Neural progenitor cell (in vitro differentiated cells): ENCODE results near the gene PTPRH. TPM values are rescaled to one million over a fixed set of nuclear protein-coding genes. Genes with fewer than 3 reads are reported as not detected.
A peak's percentile ranks its signal among the peaks of the same experiment; 100 is the strongest.
"Not testable (repeated sequence)": the region's sequence is repeated elsewhere in the genome, so short reads cannot be mapped to it uniquely, and the experiment has no call there.

Experiments
- DNase-seq: peaks from one replicate; pipeline ENCODE4 v3.0.0-alpha.2; 2016; ENCODE audit warnings: low spot score
- H2AFZ ChIP-seq: fragments of 200-600 bp; sonication (generic); replicated peaks from 2 replicates; pipeline ENCODE4 v1.6.1; 2016; ENCODE audit warnings: antibody characterized with exemption
- H3F3A ChIP-seq: fragments of 200-600 bp; sonication (generic); 2 replicates; pipeline ENCODE4 v1.6.1; 2016; ENCODE audit warnings: antibody characterized with exemption, low read depth
- H3K27ac ChIP-seq: fragments of 200-600 bp; sonication (generic); 2 replicates; pipeline ENCODE4 v1.5.1; 2016; ENCODE audit warnings: mild to moderate bottlenecking
- H3K27me3 ChIP-seq: fragments of 200-600 bp; sonication (generic); 2 replicates; pipeline ENCODE4 v1.6.1; 2016; ENCODE audit warnings: mild to moderate bottlenecking, moderate library complexity
- H3K36me3 ChIP-seq: fragments of 200-600 bp; sonication (generic); 2 replicates; pipeline ENCODE4 v1.5.1; 2016
- H3K4me1 ChIP-seq: fragments of 200-600 bp; sonication (generic); 2 replicates; pipeline ENCODE4 v1.6.1; 2016; ENCODE audit warnings: mixed run types
- H3K4me2 ChIP-seq: fragments of 200-600 bp; sonication (generic); 2 replicates; pipeline ENCODE4 v1.6.1; 2016
- H3K4me3 ChIP-seq: fragments of 200-600 bp; sonication (generic); 2 replicates; pipeline ENCODE4 v1.5.1; 2016
- H3K79me2 ChIP-seq: fragments of 200-600 bp; sonication (generic); 2 replicates; pipeline ENCODE4 v1.6.1; 2016; ENCODE audit warnings: low read depth
- H3K9ac ChIP-seq: fragments of 200-600 bp; sonication (generic); 2 replicates; pipeline ENCODE4 v1.6.1; 2016
- H3K9me3 ChIP-seq: fragments of 200-600 bp; sonication (generic); 2 replicates; pipeline ENCODE4 v1.5.1; 2016; ENCODE audit warnings: low read depth
- H4K20me1 ChIP-seq: fragments of 200-600 bp; sonication (generic); 2 replicates; pipeline ENCODE4 v1.6.1; 2016; ENCODE audit warnings: low read depth
- H3K27ac Mint-ChIP-seq: 3 replicates; pipeline ENCODE4 v1.8.0; 2021; ENCODE audit warnings: mixed read lengths
- H3K27me3 Mint-ChIP-seq: 2 replicates; pipeline ENCODE4 v1.8.0; 2022; ENCODE audit warnings: low read depth, mild to moderate bottlenecking, inconsistent platforms, moderate library complexity, mixed read lengths; ENCODE audit not compliant: insufficient read depth
- H3K36me3 Mint-ChIP-seq: 3 replicates; pipeline ENCODE4 v1.8.0; 2021; ENCODE audit warnings: mixed read lengths
- H3K4me1 Mint-ChIP-seq: 3 replicates; pipeline ENCODE4 v1.8.0; 2021; ENCODE audit warnings: mixed read lengths
- H3K4me3 Mint-ChIP-seq: 3 replicates; pipeline ENCODE4 v1.8.0; 2021; ENCODE audit warnings: mild to moderate bottlenecking, moderate library complexity, mixed read lengths
- H3K9me3 Mint-ChIP-seq: 3 replicates; pipeline ENCODE4 v1.8.0; 2020; ENCODE audit warnings: mixed read lengths
- CTCF ChIP-seq: fragments of 200-600 bp; sonication (generic); IDR thresholded peaks from 2 replicates; pipeline ENCODE4 v1.5.1; 2017; ENCODE audit warnings: antibody characterized with exemption, mild to moderate bottlenecking
- EZH2 ChIP-seq: fragments of 200-600 bp; sonication (generic); IDR thresholded peaks from 2 replicates; pipeline ENCODE4 v1.6.1; 2017; ENCODE audit warnings: antibody characterized with exemption, mild to moderate bottlenecking, moderate library complexity
- EZH2phosphoT487 ChIP-seq: fragments of 200-600 bp; sonication (generic); IDR thresholded peaks from 2 replicates; pipeline ENCODE4 v1.6.1; 2017; ENCODE audit warnings: antibody characterized with exemption
- total RNA-seq: library from RNA; depleted of rRNA; stranded (reverse); fragments of >200 nt; gene quantifications from 2 replicates; pipeline ENCODE4 v1.2.3, GENCODE V29; 2015; ENCODE audit warnings: low replicate concordance

PTPRH gene
- total RNA-seq, 1 donor from 2014 or later, result not detected

DNA sequence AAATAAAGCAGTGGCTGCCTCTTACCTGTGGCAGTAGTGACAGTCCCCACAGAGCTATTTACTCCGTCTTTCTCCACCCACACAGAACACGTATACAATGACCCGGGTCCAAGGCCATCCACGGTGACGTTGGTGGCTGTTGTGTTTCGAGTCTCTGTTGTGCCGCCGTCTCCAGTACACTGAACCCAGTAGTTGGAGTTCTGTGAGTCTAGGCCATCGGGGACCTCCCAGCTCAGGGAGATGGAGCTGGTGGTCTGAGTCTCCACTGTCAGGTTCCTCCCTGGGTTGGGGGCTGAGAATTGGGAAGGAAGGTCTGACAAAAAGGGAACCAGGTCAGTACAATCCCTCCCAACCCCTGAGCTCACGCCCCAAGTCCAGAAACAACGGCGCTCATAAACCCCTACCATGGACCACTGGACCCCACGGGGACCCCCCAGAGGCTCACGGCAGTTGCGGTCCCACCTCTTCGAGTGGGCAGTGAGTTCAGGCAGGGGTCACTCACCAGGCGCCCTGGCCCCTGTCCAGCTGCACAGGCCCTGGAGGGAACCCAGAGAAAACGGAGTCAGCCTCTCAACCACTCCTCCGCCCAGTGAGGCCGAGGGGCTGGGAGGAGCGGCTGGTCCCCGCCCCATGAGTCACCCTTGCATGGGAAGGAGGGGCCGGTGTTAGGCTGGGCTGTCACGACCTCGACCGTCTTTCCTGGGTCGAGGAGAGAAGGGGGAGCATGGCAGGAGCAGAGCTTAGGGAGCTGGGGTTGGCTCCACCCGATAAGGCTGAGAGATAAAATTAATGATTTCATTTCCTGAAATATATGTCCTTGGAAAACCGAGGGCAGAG lies 2.4 kb downstream of the PTPRH start:
- H3K4me3 Mint-ChIP-seq, result peak overlapping the region; percentile 78
- peak; percentile 77 for DNase-seq
- H3K79me2 ChIP-seq, result no peaks in the 10 kb centered on the region
- H4K20me1 ChIP-seq, result no peaks in the 10 kb centered on the region
- H3K9ac ChIP-seq, result no peak overlapping the region
- H3F3A ChIP-seq, result no peaks in the 10 kb centered on the region
- peaks cover 19% of the 10 kb centered on the region for H3K4me1 Mint-ChIP-seq
- no peak overlapping the region for H3K4me2 ChIP-seq
- H3K27me3 ChIP-seq, result no peaks in the 10 kb centered on the region
- peak overlapping the region; percentile 90 for H3K27ac Mint-ChIP-seq
- H2AFZ ChIP-seq, result no peak overlapping the region
- no peaks in the 10 kb centered on the region for H3K36me3 ChIP-seq
- peaks cover 4% of the 10 kb centered on the region for H3K27me3 Mint-ChIP-seq
- H3K4me3 ChIP-seq, result no peak overlapping the region
- H3K4me1 ChIP-seq, result peaks cover 3% of the 10 kb centered on the region
- H3K27ac ChIP-seq, result no peak overlapping the region
- no peak for TF ChIP-seq EZH2
- no peaks in the 10 kb centered on the region for H3K9me3 Mint-ChIP-seq
- no peaks in the 10 kb centered on the region for H3K36me3 Mint-ChIP-seq
- no peaks in the 10 kb centered on the region for H3K9me3 ChIP-seq

DNA sequence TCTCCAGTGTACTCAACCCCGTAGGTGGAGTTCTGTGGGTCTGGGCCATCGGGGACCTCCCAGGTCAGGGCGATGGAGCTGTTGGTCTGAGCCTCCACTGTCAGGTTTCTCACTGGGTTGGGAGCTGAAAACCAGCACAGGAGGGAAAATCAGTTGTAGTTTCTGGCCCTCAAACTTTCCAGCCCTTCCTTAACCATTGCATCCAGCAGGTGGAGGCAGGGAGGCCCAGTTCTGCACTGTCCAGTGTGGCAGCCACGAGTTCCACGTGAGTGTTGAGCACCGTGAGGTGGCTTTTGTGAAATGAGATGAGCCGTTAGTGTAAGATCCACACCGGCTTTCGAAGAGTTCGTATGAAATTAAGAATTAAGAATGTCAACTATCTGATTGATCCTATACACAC lies 7.1 kb downstream of the PTPRH start:
- DNase-seq, H3K4me1 ChIP-seq, H3K27ac ChIP-seq, H3K4me3 ChIP-seq, H3F3A ChIP-seq, H3K36me3 ChIP-seq, H4K20me1 ChIP-seq, H3K9ac ChIP-seq, H2AFZ ChIP-seq, H3K9me3 ChIP-seq, H3K36me3 Mint-ChIP-seq, H3K4me3 Mint-ChIP-seq, H3K79me2 ChIP-seq, H3K4me1 Mint-ChIP-seq, H3K27ac Mint-ChIP-seq, H3K9me3 Mint-ChIP-seq, H3K4me2 ChIP-seq: not testable (repeated sequence)
- TF ChIP-seq CTCF, result peak; percentile 35
- H3K27me3 ChIP-seq, result peaks cover 11% of the 10 kb centered on the region
- peaks cover 13% of the 10 kb centered on the region for H3K27me3 Mint-ChIP-seq

DNA sequence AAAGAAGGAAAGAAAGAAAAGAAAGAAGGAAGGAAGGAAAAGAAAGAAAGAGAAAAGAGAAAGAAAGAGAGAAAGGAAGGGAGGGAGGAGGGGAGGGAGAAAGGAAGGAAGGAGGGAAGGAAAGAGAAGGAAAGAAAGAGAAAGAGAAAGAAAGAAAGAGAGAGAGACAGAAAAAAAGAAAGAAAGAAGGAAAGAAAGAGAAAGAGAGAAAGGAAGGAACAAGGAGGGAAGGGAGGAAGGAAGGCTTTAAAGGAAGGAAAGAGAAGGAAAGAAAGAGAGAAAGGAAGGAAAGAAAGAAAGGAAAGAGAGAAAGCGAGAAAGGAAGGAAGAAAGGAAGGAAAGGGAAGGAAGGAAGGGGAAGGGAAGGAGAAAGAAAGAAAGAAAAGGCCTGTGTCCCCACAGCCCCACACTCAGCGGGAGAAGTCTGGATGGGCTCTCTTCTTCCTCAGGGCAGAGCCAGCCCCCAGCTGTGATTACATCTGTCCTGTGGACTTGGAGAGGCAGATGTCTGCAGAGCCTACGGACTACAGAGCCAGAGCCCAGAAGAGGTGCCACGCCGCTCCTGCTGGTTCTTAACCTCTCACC lies 9.6 kb downstream of the PTPRH start:
- Histone ChIP-seq H3K27ac (no peak overlapping the region), H3K79me2 (no peaks in the 10 kb centered on the region), H2AFZ (no peak overlapping the region), H3F3A (no peaks in the 10 kb centered on the region), H3K36me3 (no peaks in the 10 kb centered on the region), H3K27me3 (peaks cover 11% of the 10 kb centered on the region), H3K4me2 (no peak overlapping the region), H3K9ac (no peak overlapping the region), H3K9me3 (no peaks in the 10 kb centered on the region), H4K20me1 (no peaks in the 10 kb centered on the region), H3K4me1 (no peaks in the 10 kb centered on the region), H3K4me3 (no peak overlapping the region)
- TF ChIP-seq EZH2phosphoT487, result no peak
- TF ChIP-seq CTCF, result no peak
- DNase-seq, result no peak
- Mint-ChIP-seq H3K9me3 (no peaks in the 10 kb centered on the region), H3K27me3 (peaks cover 12% of the 10 kb centered on the region), H3K27ac (no peak overlapping the region), H3K36me3 (no peaks in the 10 kb centered on the region), H3K4me1 (no peaks in the 10 kb centered on the region), H3K4me3 (no peak overlapping the region)

DNA sequence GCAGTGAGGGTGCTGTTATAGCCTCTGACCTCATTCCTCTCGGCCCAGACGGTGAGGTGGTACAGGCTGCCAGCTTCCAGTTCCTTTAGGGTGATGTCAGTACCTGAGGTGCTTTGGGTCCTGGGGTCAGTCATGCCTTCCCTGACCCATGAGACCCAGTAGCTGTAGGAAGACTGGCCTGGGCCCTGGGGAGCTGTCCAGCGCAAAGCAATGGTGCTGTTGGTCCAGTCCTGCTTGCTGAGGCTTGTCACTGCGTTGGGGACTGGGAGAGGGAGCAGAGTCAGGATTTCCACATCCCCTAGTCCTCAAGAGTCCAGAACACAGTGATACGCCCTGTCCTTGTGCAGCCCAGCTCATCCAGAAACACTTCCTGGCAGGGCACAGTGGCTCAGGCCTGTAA lies 10.7 kb downstream of the PTPRH start:
- peak; percentile 29 for DNase-seq
- H3K9ac ChIP-seq, result no peak overlapping the region
- H3K27ac ChIP-seq, result no peak overlapping the region
- Mint-ChIP-seq H3K27ac (no peak overlapping the region), H3K27me3 (peaks cover 14% of the 10 kb centered on the region), H3K36me3 (no peaks in the 10 kb centered on the region), H3K9me3 (no peaks in the 10 kb centered on the region), H3K4me3 (no peak overlapping the region), H3K4me1 (no peaks in the 10 kb centered on the region)
- no peaks in the 10 kb centered on the region for H3K4me1 ChIP-seq
- no peak overlapping the region for H3K4me3 ChIP-seq
- no peaks in the 10 kb centered on the region for H4K20me1 ChIP-seq
- H2AFZ ChIP-seq, result no peak overlapping the region
- no peaks in the 10 kb centered on the region for H3K79me2 ChIP-seq
- no peak for TF ChIP-seq EZH2
- no peak for TF ChIP-seq CTCF
- no peak for TF ChIP-seq EZH2phosphoT487
- no peak overlapping the region for H3K4me2 ChIP-seq
- H3F3A ChIP-seq, result no peaks in the 10 kb centered on the region
- H3K27me3 ChIP-seq, result peaks cover 11% of the 10 kb centered on the region
- no peaks in the 10 kb centered on the region for H3K9me3 ChIP-seq
- H3K36me3 ChIP-seq, result no peaks in the 10 kb centered on the region
